Activated CD8-positive, alpha-beta memory T cell treated with anti-CD3 and anti-CD28 coated beads for 1 hour (primary cell): ENCODE results near the gene SLC6A15.

Experiments
- DNase-seq, 2 donors: peaks; one replicate each; pipeline ENCODE4 v3.0.0-alpha.2; 2020; ENCODE audit warnings: low read depth in 1 of 2; ENCODE audit errors: extremely low read depth in 1 of 2

The SLC6A15 gene

GRCh38 chr12:84875241-84875640 lies 37.4 kb downstream of the SLC6A15 start:
- DNase-seq = no peak

DNA sequence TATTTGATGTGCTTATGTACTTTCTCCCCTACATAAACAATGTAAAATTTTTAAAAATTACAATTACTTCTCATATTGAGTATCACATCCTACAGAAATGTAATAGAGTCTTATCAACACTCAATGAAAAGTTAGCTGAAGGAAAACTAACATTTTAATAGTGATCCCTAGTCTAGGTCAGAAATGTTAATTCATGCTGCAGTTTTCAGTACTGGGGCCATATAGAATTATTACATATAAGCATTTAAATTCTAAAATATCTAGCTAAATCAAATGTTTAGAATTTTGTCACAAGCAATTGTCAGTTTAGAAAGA lies 37.8 kb downstream of the SLC6A15 start:
- DNase-seq = no peak

DNA sequence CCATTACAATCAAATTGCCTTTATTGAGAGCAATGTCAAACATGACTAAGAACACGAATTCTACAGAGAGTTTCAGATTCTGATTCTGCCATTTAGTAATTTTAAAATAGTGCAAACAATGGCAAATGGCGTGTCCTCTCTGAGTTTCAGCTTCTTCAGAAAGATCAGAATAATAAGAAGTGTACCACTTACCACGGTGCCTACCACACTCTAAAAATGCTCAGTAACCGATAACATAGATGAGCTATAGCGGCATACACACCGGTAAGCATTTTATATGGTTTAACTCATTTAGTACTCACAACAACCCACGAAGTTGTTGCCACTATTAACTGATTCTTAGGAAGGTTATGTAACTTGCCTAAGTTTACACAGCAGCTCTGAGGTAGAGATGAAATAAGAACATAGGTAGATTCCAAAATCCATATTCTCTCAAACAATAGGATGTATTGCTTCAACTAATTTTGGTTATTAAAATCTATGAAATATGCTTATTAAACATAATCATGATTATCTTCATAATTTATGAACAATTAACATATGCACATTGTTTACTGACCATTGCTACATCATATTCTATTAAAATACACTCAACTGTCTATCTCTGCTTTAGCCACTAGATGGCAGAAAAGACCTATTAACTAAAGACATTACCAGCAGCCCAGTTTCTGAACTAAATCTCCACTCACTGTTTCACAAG lies 38.3 kb downstream of the SLC6A15 start:
- no peak for DNase-seq

GRCh38 chr12:84862186-84862585 lies 50.4 kb downstream of the SLC6A15 start:
- no peak for DNase-seq

- DNase-seq = no peak
Measured at GRCh38 chr12:84860718-84861117, 51.9 kb downstream of the SLC6A15 start.

DNA sequence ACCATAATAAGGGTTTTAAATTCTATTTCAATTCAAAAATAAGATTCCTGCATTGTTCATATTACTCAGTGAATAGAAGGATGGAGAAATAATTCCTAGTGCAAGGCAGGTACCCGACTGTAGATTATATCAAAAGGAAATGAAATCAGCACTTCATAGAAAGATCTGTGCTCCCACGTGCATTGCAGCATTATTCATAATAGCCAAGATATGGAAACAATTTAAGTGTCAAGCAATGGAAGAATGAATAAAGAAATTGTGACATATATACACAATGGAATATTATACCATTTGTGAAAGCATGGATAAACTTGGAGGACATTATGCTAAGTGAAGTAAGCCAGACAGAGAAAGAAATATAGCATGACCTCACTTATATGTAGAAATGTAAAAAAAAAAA lies 53.8 kb downstream of the SLC6A15 start:
- DNase-seq = no peak

DNA sequence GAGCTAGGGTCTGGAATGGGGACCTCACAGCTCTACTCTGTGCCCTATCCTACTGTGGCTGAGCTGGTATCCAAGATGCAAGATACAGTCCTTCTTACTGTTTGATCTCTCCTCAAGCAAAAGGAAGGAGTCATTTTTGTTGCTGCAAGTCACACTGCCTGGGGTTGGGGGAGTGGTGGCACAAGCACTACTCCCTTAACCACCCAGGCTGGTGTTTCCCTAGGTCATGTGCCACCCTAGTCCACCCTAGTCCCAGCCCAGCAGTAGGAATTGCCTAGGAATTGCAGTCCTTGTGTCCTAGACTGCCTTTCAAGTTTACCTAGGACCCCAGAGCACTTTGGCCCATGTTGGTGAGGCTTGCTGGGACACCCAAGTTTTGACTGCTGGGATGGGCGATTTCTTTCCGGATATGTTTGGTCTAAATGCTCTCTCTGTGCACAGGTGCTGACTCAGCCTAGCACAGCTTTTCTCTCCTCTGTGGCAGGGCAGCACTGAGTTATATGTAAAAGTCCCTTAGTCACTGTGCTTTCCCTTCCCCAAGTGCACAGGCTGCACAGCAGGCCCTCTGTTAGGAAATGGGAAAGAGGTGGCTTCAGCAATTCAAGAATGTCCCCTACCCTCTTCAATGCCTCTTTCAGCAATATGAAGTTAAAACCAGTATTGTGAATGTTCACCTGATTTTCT lies 54.9 kb downstream of the SLC6A15 start:
- no peak for DNase-seq

- no peak for DNase-seq
Measured at GRCh38 chr12:84856156-84856900, 56.3 kb downstream of the SLC6A15 start.

GRCh38 chr12:84843593-84844144 lies 68.9 kb downstream of the SLC6A15 start:
- DNase-seq = no peak

- no peak for DNase-seq
Measured at GRCh38 chr12:84842406-84843013, 70.1 kb downstream of the SLC6A15 start.

- DNase-seq = no peak
Measured at GRCh38 chr12:84841591-84841990, 71.0 kb downstream of the SLC6A15 start.

DNA sequence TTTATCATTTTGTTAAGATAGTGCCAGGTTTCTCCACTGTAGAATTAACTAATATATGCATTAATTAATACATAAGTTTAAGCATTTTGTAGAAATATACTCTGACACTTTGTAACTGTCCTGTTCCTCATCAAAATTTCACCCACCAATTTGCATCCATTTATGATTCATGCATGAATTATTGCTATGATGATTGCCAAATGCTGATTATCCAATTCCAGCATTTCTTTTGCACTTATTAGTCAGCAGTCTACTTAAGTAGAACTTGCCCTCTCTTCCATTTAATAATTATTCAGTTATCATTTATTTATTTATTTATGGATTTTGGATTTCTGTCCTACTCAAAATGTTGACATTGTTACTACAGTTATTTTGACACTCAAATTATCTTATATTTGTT lies 72.2 kb downstream of the SLC6A15 start:
- no peak for DNase-seq

DNA sequence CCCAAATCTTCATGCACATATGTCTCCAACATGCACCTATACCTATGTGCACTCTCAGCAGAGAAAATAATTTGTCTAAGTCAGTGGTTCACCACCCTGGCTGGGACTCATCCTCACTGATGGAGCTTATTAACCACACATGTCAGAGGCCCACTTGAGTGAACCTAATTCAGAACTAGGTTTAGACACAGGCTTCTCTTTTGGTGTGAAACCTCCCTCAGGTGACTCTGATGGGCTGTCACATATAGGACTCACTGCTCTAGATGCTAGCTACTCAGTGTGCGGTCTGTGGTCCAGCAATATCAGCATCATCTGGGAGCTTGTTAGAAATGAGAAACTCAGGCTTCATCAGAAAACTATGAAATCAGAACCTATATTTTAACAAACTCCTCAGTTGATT lies 85.7 kb downstream of the SLC6A15 start:
- no peak for DNase-seq

DNA sequence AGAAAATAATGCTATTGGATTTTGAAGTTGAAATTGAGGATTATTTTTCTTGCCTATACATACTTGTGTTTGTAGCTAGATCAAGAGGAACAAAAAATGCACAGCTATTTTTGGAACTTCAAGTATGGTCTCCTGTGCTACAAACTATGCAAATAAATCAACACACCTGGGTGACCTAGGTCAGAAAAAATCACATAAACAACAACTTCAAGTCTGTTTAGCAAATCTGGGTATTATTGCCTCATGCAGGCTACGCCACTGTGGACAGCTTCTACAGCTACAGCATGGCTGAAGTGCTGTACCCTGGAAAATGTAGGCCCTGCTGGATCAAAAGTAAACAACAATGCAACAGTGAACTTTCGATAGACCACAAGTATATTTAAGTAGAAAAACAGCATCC lies 87.5 kb downstream of the SLC6A15 start:
- DNase-seq = no peak

- no peak for DNase-seq
Measured at GRCh38 chr12:84822525-84822924, 90.1 kb downstream of the SLC6A15 start.

- no peak for DNase-seq
Measured at GRCh38 chr12:84816916-84817695, 95.5 kb downstream of the SLC6A15 start.

DNA sequence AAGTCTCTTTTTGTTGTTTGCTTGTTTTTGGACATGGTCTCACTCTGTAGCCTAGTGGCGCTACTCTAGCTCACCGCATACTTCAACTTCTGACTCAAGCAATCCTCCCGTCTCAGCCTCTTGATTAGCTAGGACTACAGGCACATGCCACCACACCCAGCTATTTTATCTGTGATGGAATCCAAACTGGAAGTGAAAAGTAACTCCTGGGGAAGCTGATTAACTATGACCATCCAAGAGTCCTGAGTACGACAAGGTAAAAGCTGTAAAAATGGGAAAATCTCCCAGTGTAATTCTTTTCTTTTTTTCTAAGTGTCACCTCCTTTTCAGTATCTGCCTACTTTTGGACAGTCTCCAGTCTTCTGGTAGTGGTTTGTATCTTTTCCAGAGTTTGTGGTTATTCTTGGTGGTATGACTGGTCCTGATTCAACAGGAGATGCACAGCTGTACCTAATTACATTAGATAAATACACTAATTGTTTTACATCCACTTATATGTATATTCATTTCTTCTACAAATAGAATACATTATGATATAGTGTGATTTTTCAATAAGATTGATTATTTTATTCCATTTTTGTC lies 97.8 kb downstream of the SLC6A15 start:
- DNase-seq = no peak

DNA sequence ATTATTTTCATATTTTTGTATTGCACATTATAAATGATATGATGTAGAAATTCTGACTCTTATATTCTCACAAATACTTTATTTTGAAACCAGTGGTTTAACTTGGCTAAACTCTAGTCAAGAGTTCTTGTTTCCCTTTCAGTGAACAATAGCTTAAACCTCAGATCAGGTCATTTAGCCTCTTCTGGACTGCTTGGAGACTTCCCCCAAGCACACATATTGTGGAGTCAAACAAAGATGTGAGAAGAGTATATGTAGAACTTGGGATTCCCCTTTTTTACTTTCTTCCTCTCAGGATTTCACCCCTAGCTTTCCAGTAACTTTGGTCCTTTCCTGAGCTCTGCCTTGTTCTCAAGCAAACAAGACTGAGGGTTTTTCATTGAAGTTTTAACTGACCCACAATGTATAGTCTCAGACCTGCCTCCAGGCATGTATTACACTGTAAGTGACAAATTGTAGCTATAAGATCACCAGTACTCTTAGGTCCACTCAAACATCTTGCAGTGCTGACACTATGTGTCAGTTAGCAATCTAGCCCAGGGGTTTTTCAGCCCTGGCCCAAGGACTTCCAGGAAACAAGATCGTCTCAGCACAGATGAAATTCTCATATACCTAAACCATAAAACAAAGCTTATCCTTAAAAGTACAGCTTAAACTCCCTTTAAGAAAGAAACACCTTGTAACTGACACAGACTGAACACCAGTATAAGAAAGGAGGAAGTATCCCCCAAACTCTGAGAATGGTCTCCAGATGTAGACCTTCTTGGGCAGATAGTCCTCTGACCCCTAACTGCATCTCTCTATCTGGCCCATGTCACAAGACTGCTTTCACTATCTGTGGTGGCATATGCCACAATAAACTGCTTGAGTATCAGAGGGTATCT lies 98.6 kb downstream of the SLC6A15 start:
- DNase-seq = no peak

- DNase-seq = no peak
Measured at GRCh38 chr12:84811291-84811690, 101.3 kb downstream of the SLC6A15 start.
